Thymus (tissue), 14 donors: ENCODE measurements around the gene BTBD17. TPM values are rescaled to one million over a fixed set of nuclear protein-coding genes. Genes with fewer than 3 reads are reported as not detected.
"Not testable (repeated sequence)": the region's sequence is repeated elsewhere in the genome, so short reads cannot be mapped to it uniquely, and the experiment has no call there.

Experiments
- DNase-seq, 9 donors: peaks; one replicate each; pipeline ENCODE4 v3.0.0-alpha.2; 2013; ENCODE audit warnings: low spot score in 9 of 9, low read depth in 6 of 9, missing footprints in 1 of 9
- H3K27ac ChIP-seq, 2 donors: one replicate each; pipeline ENCODE4 v1.5.1; 2013; ENCODE audit warnings: control low read depth in 1 of 2, low read depth in 1 of 2, low read length in 1 of 2, mild to moderate bottlenecking in 1 of 2, moderate library complexity in 1 of 2
- H3K27me3 ChIP-seq, 2 donors: one replicate each; pipeline ENCODE4 v1.5.1; 2013; ENCODE audit warnings: low read length in 1 of 2; ENCODE audit not compliant: control insufficient read depth in 2 of 2, insufficient read depth in 1 of 2
- H3K36me3 ChIP-seq, 2 donors: one replicate each; pipeline ENCODE4 v1.5.1; 2013; ENCODE audit warnings: low read length in 1 of 2, mild to moderate bottlenecking in 1 of 2, moderate library complexity in 1 of 2; ENCODE audit not compliant: control insufficient read depth in 2 of 2, insufficient read depth in 2 of 2
- H3K4me1 ChIP-seq, 2 donors: one replicate each; pipeline ENCODE4 v1.5.1; 2013; ENCODE audit warnings: low read length in 2 of 2; ENCODE audit not compliant: control insufficient read depth in 2 of 2, insufficient read depth in 2 of 2
- H3K4me3 ChIP-seq, 2 donors: one replicate each; pipeline ENCODE4 v1.5.1; 2013; ENCODE audit warnings: low read length in 2 of 2, control low read depth in 1 of 2, mild to moderate bottlenecking in 1 of 2
- H3K9me3 ChIP-seq, 2 donors: one replicate each; pipeline ENCODE4 v1.5.1; 2013; ENCODE audit warnings: low read length in 1 of 2, mild to moderate bottlenecking in 1 of 2; ENCODE audit not compliant: control insufficient read depth in 2 of 2, insufficient read depth in 1 of 2
- WGBS: extraction: QIAGEN DNeasy Blood & Tissue Kit; methylation state at CpG from one replicate; pipeline ENCODE4 v1.1.7; 2013; 5-methylcytosine and 5-hydroxymethylcytosine counted together
- long read RNA-seq, 10 donors: transcript quantifications; one replicate each; lab custom pipeline, GENCODE V29; 2026
- polyA plus RNA-seq: library from polyadenylated mRNA; stranded (reverse); fragments of 200-250 nt; gene quantifications from one replicate; pipeline ENCODE4 v1.2.3, GENCODE V29; 2013
- total RNA-seq: library from RNA; stranded (reverse); fragments of 120-200 nt; gene quantifications from one replicate; pipeline ENCODE4 v1.2.4, GENCODE V29; 2013
- donor health status: healthy.

Gene BTBD17
- total RNA-seq, result 0.05 TPM
- polyA plus RNA-seq, result 0.16 TPM
- long read RNA-seq, donor 1, result 0 reads
- long read RNA-seq, donor 2, result 0 reads
- long read RNA-seq, donor 3, result 0 reads
- long read RNA-seq, donor 4, result 0 reads
- long read RNA-seq, donor 5, result 0 reads
- long read RNA-seq, donor 6, partial matches to known transcripts, result 0 of 1 reads
- long read RNA-seq, donor 6, other reads (novel, unspliced or antisense), result 0 of 1 reads
- long read RNA-seq, donor 7, result 0 reads
- long read RNA-seq, donor 8, result 0 reads
- long read RNA-seq, donor 9, result 0 reads
- long read RNA-seq, donor 10, result 0 reads

GRCh38 chr17:74361230-74362068, at the start of gene BTBD17:
Gene BTBD17, minus strand, starts transcription at chr17:74361868. Its CDS starts 49 bp downstream, at chr17:74361819.
- no peak for DNase-seq
- Histone ChIP-seq H3K36me3 (no peaks in the 10 kb centered on the region), H3K27me3 (peaks cover 29 to 67% of the 10 kb centered on the region in 2 donors), H3K4me1 (no peaks in the 10 kb centered on the region), H3K27ac (no peak within 1 kb of the TSS), H3K4me3 (no peak within 1 kb of the TSS), H3K9me3 (no peaks in the 10 kb centered on the region)
- 50% methylated on average over 28 of the region's 28 CpGs for WGBS

GRCh38 chr17:74410001-74410443, 48.4 kb upstream of the BTBD17 start:
- 42% methylated on average over 4 of the region's 4 CpGs for WGBS
- no peaks in the 10 kb centered on the region for H3K27me3 ChIP-seq
- no peaks in the 10 kb centered on the region for H3K36me3 ChIP-seq
- peak in 1 of 9 donors; percentile 38 for DNase-seq
- H3K27ac ChIP-seq, result no peak overlapping the region
- no peak overlapping the region for H3K4me3 ChIP-seq
- peaks cover 0 to 10% of the 10 kb centered on the region in 2 donors for H3K4me1 ChIP-seq
- peaks cover 0 to 4% of the 10 kb centered on the region in 2 donors for H3K9me3 ChIP-seq

- WGBS, result 91% methylated on average over 4 of the region's 4 CpGs
- Histone ChIP-seq H3K36me3 (no peaks in the 10 kb centered on the region), H3K27ac (no peak overlapping the region), H3K4me1 (peaks cover 0 to 10% of the 10 kb centered on the region in 2 donors), H3K4me3 (no peak overlapping the region), H3K9me3 (peaks cover 0 to 4% of the 10 kb centered on the region in 2 donors), H3K27me3 (no peaks in the 10 kb centered on the region)
- DNase-seq, result no peak
These were observed 47.1 kb upstream of the BTBD17 start for GRCh38 chr17:74408815-74409214.

DNA sequence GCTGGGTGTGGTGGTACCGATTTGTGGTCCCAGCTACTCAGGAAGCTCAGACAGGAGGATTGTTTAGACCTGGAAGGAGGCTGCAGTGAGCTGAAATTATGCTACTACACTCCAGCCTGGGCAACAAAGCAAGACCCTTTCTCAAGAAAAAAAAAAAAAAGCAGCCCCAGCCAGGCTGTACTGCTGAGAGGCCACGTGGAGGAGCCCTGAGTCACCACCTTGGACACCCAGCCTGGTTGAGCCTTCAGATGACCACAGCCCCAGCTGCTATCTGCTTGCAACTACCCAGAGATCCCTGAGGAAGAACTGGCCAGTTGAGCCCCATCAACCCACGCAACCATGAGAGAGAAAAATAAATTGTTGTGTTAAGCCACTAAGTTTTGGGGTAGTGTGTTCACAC, 46.6 kb upstream of the BTBD17 start:
- H3K27me3 ChIP-seq, result no peaks in the 10 kb centered on the region
- no peaks in the 10 kb centered on the region for H3K36me3 ChIP-seq
- peaks cover 0 to 4% of the 10 kb centered on the region in 2 donors for H3K9me3 ChIP-seq
- DNase-seq, result no peak
- peaks cover 0 to 13% of the 10 kb centered on the region in 2 donors for H3K4me1 ChIP-seq
- H3K27ac ChIP-seq, result no peak overlapping the region
- 90% methylated on average over 3 of the region's 3 CpGs for WGBS
- no peak overlapping the region for H3K4me3 ChIP-seq

DNA sequence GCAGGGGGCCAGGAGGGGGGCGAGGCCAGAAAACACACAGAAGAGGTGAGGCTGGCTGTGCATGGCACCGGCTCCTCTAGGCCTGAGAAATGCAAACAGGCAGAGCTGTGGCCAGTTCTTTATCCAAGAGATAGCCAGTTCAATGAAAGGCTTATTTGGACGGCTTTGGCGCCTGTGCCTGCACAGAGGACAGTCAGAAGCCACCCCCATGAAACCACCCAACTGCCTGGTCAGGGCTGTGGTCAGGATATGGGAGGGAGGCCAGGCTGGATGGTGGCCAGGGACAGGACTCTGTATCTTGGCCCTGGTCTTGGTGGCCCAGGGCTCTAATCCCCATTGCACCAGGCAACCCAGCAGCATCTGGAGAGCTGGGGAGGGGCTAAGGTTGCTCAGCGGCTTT, 45.7 kb upstream of the BTBD17 start:
- 98% methylated on average over 5 of the region's 5 CpGs for WGBS
- DNase-seq, result no peak
- no peak overlapping the region for H3K4me3 ChIP-seq
- H3K9me3 ChIP-seq, result peaks cover 0 to 4% of the 10 kb centered on the region in 2 donors
- peaks cover 0 to 13% of the 10 kb centered on the region in 2 donors for H3K4me1 ChIP-seq
- no peak overlapping the region for H3K27ac ChIP-seq
- H3K27me3 ChIP-seq, result no peaks in the 10 kb centered on the region
- no peaks in the 10 kb centered on the region for H3K36me3 ChIP-seq

GRCh38 chr17:74405311-74405710, 43.6 kb upstream of the BTBD17 start:
- not testable (repeated sequence) for H3K27me3 ChIP-seq, H3K9me3 ChIP-seq, H3K27ac ChIP-seq, H3K36me3 ChIP-seq, H3K4me1 ChIP-seq, H3K4me3 ChIP-seq, DNase-seq
- WGBS, result 99% methylated on average over 5 of the region's 5 CpGs

GRCh38 chr17:74404789-74405188, 43.1 kb upstream of the BTBD17 start:
- Histone ChIP-seq H3K36me3 (no peaks in the 10 kb centered on the region), H3K27me3 (no peaks in the 10 kb centered on the region), H3K4me1 (peaks cover 0 to 5% of the 10 kb centered on the region in 2 donors), H3K27ac (no peak overlapping the region), H3K9me3 (no peaks in the 10 kb centered on the region), H3K4me3 (no peak overlapping the region)
- WGBS, result 95% methylated on average over 6 of the region's 6 CpGs
- DNase-seq, result no peak

DNA sequence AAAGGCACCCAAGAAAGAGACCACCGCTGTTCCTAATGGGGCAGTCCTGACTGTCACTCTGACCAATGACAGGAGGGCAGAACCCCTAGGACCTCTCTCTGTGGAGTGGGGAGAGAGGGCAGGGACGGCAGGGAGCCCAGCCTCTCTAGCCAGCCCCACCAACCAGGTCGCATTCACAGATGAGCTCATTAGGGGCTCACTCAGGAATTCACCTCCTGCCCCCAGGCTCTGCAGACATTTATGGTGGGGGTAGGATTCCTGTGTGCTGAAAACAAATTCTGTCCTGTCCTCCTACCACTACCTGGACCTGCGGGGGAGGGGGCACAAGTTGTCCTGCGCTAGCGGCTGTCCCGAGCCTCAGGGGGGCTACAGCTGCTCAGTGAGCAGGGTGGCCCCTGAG, 42.5 kb upstream of the BTBD17 start:
- Histone ChIP-seq H3K27me3 (no peaks in the 10 kb centered on the region), H3K9me3 (no peaks in the 10 kb centered on the region), H3K4me1 (peaks cover 0 to 3% of the 10 kb centered on the region in 2 donors), H3K36me3 (no peaks in the 10 kb centered on the region), H3K27ac (no peak overlapping the region), H3K4me3 (no peak overlapping the region)
- no peak for DNase-seq
- WGBS, result 94% methylated on average over 7 of the region's 7 CpGs

- no peak for DNase-seq
- Histone ChIP-seq H3K27ac (no peak overlapping the region), H3K4me3 (no peak overlapping the region)
These were observed 42.0 kb upstream of the BTBD17 start for GRCh38 chr17:74403512-74404137.

More at GRCh38 chr17:74403512-74404137, 42.0 kb upstream of the BTBD17 start:
- H3K4me1 ChIP-seq, result peaks cover 0 to 3% of the 10 kb centered on the region in 2 donors
- 86% methylated on average over 12 of the region's 12 CpGs for WGBS
- H3K9me3 ChIP-seq, result no peaks in the 10 kb centered on the region
- no peaks in the 10 kb centered on the region for H3K27me3 ChIP-seq
- no peaks in the 10 kb centered on the region for H3K36me3 ChIP-seq
